Fibroblast of the conjunctiva (primary cell): ENCODE results near the gene GNPDA2.
"Not testable (repeated sequence)": the region's sequence is repeated elsewhere in the genome, so short reads cannot be mapped to it uniquely, and the experiment has no call there.

Source experiments
- DNase-seq: peaks from one replicate; pipeline ENCODE4 v3.0.0-alpha.2; 2010; ENCODE audit warnings: low read depth

GNPDA2 gene

DNA sequence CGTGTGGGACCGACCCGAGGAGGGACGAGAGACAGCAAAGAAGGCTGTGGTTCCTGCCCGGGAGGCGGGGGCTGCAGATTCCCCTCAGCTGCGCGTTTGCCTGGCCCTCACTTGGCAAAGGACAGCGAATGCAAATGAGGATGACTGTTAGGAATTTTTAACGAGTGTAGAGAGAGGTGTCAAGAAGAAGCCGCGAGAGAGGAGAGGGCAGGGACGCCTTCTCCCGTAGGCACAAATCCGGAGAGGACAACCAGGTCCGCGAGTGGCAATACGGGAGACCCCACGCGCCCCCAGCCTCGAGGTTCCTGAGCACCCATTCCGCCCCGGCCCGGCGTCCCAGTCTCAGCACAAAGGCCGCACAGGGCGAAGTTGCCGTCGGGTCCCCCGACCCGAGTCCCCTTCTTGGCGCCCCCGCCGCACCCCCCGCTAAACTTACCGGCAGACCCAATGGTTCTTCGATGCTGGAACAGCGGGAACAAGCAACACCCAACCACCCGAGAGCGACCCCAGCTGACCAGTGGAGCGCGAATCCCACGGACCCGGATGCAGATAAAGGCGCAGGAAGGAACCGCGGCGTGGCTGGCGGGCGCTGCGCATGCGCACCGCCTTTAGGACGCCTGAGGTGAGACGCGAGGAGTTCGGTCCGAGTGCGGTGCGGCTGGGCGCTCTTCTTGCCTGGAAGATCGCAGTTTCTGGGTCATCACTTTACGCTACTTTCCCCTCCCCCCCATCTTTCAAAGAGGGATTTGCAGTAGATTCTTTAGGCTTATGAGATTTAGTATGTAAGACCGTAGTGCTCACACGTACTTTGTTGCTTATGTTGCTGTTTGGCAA lies at the start of gene GNPDA2:
Gene GNPDA2 (minus strand): TSS at position 519 of the 834 bp plus-strand sequence. CDS start 4,349 bp downstream, outside the sequence.
- DNase-seq: peak; percentile 81

DNA sequence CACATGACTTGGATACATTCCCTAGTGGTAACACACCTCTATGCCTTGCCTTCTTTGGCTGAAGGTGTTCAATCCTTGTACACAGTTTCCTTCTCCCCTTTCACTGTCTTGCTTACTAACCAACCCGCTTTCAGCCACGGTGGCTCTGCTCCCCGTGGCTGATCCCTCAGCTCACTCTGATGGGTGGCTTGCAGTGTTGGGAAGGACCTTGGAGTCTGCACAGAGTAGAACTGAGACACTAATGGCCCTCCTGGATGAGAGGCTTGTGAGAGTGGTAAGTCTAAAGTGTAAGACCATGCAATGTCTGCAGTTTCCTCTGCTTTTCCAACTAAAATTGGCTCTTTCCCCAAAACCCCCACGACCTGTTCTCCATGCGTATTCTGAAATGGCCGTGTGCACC lies 46.0 kb upstream of the GNPDA2 start:
- DNase-seq: no peak

DNA sequence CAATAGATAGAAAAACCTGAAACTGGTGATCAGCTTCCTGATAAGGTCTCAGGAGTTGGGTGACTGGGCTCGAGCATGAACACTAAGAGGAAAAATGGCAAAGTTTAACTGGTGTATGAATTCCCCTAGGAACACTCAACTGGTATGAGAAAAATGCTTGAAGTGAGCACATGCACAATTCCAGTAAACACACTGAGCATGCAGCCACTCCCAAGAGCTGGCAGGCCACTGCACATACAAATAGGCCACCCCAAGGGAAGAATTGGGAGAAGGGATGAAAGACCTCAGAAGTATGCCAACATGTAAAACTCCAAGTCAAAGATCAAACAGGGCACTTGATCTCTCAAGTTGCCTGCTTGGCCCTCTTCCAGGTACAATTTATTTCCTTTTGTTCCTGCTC lies 45.4 kb upstream of the GNPDA2 start:
- no peak for DNase-seq

DNA sequence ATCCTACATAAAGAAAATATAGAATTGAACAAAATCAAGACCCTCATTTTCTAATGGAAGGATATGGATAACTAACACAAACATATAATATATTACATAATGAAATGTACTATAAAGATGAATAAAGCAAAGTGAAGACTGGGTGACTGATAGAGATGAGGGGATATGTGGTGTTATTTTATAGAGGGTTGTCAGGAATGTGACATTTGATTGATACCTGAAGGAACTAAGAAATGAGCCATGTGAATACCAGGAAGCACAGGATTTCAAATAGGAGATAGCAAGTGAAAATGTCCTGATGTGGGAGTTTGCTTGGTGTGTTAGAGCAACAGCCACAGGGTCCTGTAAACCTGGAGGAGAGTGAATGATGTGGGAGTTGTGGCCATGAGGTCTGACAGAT lies 40.1 kb upstream of the GNPDA2 start:
- DNase-seq: no peak

DNA sequence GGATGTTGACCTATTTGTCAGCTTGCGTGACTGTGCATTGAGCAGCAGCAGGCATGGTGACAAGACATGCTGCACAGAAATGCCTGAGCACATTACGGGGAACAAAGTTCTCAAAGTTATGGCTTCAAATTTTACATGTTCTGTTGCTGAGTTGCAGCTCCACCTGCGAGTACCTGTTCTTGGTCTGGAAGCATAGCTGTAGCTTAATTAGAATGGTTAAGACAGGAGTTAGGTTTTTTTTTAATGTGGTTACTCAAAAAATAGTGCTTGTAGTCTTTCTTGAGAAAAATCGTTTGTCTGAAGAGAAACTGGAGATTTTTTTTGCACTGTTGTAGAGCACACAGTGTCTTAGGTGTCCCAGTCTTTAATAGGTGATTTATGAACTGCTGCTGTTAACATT lies 38.8 kb upstream of the GNPDA2 start:
- DNase-seq: no peak

DNA sequence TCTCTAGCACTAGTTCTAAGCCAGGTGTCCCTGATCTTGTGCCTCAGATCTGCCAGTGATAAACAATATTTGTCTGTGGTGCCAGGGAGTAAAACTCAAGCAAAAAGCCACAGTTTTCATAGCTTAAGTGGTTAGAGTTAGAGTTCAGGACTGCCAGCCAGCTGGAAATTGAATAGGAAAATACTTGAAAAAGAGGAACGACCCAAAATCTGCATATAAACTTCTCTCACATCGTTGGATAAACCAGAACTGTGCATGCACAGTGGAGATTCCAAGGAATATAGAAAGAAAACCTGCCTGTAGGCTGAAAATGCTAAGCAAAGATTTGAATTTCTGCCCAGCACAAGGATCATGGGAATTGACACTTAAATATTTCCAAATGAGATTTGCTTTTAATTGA lies 35.0 kb upstream of the GNPDA2 start:
- no peak for DNase-seq

DNA sequence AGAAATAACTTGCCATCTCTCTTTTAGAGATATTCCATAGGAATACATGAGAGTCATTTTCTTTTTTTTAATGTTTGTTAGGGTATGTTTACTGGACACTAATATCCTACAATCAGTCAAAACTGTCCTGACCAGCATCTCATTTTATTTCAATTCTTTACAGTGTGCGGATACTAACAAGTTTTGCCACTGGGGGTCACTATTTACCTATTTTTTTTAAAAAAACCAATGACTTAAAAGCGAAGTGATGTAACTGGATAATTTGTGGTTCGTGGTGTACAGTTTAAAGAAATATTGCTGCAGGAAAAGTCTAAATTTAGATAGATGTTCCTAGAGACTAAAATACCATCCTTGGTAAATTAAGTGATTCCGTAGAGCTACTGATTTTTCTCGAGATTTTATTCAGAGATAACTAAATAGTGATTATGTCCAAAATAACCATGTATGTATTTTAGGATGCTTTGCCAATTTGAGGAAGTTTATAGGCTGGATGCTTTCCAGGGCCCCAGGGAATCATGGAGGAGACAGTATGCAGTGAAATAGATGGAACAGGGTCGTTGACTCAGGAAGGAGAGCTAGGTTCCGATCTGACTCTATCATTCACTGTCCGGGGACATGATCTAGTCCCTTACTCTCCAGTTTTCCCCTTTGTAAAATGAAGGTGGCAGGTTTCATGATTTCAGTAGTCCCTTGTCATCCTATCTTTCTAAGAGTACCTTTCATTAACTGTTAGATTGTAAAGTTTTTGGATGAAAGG lies 34.0 kb upstream of the GNPDA2 start:
- DNase-seq: peak; percentile 22

DNA sequence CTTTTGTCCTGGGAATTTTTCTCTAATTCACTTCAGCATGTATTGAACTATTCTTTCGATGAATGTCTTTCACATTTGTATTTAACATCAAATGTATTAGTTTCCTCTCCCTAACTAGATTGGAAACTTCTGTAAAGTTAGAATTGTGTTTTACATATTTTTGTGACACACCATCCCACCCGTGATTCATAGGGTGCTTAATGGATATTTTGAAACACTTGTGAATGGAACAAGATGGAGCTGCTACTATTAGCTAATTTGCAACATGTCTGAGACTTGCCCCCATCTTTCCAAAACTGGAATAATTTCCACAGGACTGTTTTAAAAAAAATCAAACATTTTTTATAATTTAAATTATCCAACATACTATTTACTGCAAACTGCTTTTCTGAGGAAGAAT lies 30.2 kb upstream of the GNPDA2 start:
- no peak for DNase-seq

DNA sequence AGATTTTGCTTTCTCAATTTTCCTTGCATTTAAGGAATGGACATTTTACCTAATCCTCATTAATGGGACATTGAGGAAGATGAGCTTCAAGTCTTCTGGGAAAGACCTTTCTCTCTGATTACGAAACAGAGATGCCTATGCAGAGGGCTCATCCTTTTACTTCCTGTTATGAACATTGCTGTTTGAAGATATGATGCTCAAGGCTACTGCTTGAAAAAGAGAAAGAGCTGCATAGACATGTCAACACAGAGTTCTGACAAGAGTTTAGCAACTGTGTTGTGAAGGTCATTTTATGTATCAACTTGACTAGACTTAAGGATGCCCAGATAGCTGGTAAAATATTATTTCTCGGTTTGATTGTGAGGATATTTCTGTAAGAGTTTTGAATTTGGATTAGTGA lies 13.8 kb upstream of the GNPDA2 start:
- DNase-seq: no peak

DNA sequence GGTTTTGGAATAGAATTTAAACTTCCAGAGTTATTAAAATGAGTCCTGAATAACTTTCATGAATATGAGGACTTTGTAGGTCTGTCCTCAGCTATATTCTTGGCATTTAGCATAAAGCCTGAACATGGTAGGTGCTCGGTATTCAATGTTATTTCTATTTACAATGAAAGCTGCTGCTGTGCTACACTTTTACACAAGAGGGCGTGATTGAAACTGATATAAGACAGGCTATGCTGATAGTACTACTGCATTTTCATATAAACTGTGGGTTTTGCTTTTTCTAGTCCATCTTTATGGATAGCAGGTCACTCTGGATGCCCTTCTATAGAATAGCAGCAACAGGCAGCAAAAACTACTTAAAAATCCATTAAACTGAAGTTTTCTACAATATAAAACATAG lies 12.3 kb upstream of the GNPDA2 start:
- no peak for DNase-seq

DNA sequence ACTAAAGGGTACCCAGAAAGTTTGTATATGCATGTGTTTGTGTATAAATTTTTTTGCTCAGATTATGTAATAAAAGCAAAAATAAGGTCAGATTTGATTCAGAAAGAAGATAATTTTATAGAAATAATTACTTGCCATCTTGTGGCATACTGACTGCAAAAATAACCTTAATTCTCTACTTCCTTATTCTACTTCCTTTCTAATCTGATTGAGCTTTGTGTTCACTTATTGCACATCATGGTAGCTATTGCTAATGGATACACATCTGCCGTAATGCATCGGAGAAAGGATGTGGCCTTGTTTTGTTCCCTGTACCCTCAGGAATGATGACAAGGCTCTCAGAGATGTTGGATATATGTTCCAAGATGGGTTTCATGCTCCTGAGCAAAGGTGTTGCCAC lies 10.5 kb upstream of the GNPDA2 start:
- no peak for DNase-seq

DNA sequence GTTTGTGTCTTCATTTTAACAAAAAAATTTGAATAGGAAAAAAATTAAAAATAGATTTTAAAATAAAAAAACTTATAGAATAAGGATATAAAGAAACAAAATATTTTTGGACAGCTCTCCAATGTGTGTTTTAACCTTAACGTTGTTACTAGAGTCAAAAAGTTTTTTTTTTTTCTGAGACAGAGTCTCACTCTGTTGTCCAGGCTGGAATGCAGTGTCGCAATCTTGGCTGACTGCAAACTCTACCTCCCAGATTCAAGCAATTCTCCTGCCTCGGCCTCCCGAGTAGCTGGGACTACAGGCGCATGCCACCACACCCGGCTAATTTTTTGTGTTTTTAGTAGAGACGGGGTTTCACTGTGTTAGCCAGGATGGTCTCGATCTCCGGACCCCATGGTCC lies 2.3 kb upstream of the GNPDA2 start:
- not testable (repeated sequence) for DNase-seq

DNA sequence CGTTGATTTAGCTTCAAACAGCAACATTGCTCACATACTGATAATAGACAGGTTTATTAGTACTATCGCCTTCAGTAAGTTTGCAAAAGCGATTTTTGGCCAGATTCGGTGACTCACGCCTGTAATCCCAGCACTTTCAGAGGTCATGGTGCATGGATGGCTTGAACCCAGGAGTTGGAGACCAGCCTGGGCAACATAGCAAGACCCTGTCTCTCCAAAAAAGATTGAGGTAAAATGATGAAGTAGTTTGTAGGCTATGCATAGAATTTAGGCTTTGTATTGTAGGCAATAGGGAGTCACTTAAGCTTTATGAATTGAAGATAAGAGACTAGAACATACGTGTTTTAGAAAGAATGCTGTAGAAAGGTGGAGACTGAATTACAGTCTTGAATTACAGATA lies 1.1 kb upstream of the GNPDA2 start:
- DNase-seq: no peak

DNA sequence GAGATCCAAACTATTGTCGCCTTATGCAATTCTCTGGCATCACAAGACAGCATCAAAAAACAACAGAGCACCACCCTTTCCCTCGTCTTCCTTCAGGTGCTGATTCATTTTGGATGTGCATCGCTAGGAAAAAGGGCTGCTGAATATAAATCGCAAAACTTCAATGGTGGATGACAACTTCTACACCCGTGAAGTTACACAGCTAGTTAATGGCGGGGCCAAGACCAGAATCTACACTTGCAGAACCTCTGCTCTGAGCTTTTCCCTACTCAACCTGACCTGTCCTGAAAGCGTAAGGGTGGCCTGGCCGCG lies 674 bp downstream of the GNPDA2 start:
- no peak for DNase-seq

DNA sequence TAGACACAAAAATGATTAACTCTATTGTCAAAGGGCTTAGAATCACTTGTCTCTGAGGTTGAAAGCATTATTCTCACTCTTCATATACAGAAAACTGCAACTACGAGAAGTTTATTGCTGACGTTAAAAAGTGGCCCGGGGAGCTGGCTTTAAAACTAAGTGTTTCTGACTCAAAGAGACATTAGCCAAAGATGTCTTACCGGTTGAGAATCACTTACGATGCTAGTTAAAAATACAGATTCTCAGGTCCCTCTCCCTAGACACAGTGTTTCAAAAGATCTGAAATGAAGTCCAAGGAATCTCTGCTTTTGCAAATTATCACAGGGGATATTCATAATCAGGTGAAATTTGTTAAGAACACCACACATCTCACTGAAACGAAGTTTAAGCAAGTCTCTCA lies 1.2 kb downstream of the GNPDA2 start:
- DNase-seq: no peak

DNA sequence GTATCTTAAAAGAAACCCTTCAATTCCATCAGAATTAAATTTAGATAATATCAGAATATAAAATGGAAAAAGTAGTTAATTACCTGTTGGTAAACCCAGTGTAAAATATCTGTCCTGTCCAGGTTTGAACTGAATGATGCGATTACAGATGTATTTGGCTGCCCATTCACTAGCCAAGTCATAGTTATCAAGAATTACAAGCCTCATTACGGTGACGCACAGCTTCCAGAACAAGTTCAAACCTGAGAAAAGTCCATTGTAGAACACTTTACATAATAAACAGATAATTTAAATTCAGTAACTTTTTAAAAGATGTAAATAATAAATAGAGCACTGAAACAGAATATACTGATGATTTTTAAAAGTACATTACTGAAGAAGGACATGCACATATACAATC lies 4.4 kb downstream of the GNPDA2 start:
- DNase-seq: no peak

DNA sequence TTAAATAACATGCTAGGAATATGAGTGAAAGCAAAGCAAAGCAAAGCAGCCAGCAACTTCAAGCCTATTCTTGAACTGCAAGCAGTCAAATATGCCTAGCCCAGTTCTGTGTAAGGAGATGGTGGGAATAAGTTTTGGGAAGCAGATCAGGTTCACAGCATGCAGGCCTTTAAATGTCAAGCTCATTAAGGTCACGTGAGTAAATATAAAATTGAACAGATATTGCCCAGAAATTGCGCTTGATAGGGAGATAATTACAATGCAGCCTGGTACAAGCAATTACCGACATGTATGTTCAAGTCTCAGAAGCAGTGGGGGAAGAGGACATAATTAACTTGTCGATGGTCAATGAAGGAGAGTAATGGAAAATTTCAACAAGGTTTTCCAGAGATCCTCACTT lies 6.0 kb downstream of the GNPDA2 start:
- DNase-seq: no peak

DNA sequence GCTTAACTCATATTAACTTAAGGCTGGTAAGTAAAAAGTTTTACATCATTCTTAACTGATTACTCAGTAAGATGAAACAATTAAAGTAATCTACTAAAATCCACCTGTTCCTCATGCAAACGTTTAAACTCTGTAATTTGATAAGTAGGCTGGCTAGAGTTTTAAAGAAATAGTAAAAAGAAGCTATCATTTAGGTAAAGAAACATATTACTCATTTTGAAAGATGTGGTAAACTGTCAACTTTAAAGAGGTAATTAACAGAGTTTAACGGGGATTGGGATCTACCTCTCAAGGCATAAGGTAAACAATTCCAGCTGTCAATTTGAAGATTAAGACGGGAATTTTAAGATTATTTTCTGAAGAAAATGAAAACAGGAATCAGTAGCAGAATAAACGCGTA lies 9.8 kb downstream of the GNPDA2 start:
- no peak for DNase-seq

DNA sequence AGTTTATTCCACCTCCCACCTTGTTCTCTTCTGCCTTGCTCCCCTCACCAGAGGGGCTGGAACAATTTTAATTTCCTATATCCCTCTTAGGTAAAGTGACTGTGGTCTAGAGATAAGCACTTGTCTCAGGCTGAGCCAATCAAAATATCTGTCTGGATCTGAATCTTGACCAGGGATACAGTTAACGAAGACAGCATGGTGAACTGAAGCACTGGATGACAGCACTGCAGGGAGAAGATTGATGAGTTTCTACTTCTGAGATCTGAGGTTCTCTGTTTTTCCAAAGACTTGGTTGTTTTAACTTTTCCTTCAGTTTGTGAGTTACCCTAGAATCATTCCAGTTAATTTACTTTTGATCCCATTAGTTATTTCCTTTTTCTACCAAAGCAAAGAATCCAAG lies 13.2 kb downstream of the GNPDA2 start:
- no peak for DNase-seq

DNA sequence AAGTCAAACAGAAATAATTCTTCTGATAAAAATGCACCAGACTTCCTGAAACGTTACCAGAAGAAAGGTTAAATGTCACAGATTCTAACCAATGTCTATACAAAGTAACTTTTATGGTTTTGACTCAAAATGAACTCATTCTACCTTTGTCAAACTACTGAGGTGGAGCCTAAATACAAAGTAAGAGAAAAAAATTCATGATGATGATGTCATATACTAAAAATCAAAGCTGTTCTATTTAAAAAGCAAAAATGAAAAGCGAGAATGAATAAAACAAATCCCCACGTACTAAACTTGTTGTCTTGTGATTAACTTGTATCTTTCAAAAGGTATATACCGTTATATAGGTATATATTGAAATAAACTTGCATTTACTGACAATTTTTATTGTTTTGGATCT lies 21.7 kb downstream of the GNPDA2 start:
- no peak for DNase-seq

DNA sequence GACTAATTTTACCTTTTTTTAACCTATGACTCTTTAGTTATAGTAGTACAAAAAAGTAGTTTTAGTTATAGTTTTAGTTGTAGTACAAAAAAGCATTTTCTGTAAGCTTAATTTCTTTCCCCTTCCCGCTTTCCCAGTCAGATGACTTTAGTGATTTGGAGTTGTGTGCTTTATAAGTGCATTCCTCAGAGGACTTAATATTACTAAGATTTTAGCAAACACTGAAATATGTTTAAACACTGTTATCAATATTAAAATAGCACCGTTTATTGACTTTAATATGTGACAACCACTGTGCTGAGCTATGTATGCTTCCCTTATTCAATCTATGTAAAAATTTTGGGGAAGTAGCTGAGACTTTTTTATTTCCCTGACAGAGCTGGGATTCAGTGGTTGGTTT lies 25.3 kb downstream of the GNPDA2 start:
- DNase-seq: no peak

DNA sequence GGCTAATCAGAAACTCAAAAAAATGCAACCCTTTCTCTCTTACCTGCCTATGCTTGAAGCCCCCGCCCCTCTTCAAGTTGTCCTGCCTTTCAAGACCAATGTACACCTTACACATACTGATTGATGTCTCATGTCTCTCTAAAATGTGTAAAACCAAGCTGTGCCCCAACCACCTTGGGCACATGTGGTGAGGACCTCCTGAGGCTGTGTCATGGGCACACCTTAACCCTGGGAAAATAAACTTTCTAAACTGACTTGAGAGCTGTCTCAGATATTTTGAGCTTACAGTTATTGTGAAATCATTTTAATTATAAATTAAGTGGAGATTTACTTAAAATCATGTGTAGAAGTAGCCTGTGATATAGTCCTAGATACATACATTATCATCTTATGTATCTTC lies 25.9 kb downstream of the GNPDA2 start:
- DNase-seq: no peak

DNA sequence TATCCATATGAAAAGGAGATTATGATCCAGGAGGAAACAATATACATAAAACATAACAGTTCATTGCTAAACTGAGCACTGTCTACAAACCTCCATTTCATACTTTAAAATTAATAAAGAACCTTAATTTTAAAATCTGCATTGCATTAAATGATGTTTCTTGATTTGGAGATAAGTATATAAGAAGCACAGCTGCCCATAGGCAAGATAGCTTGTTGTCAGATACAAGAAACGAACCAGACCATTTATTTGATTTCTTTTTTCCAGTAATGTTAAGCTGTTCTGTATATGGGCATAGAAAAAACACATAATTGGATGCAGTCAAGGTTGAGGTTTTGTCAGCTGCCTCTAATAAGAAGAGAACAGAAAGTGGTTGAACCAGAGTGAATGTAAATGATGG lies 41.7 kb downstream of the GNPDA2 start:
- no peak for DNase-seq

DNA sequence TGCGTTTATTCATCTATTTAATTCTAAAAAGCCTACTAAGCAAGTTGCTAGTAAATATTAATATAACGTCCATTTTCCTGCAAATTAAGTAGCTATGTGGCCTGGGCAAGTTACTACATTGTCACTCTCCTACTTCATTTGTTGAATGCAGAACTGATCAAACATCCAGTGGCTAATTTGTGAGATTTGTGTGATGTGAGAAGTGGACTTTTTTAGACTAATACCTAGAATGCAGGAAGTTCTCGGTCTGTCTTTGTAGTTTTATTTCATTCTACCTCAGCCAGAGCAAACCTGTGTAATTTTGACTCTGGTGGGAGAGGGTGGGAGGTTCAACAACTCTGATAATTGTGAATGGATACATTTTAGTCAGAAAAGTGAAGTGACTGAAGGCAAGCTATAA lies 47.3 kb downstream of the GNPDA2 start:
- DNase-seq: no peak
